Mononuclear cell (primary cell): ENCODE results near the gene LMOD2. TPM values are rescaled to one million over a fixed set of nuclear protein-coding genes. Genes with fewer than 3 reads are reported as not detected.
"Not testable (repeated sequence)": the region's sequence is repeated elsewhere in the genome, so short reads cannot be mapped to it uniquely, and the experiment has no call there.

Source experiments
- H3K27me3 ChIP-seq: 2 replicates; pipeline ENCODE4 v1.6.0; 2011; ENCODE audit warnings: low read length, control low read depth; ENCODE audit not compliant: insufficient read depth
- H3K4me1 ChIP-seq: 2 replicates; pipeline ENCODE4 v1.5.1; 2011; ENCODE audit warnings: mild to moderate bottlenecking, low read length, control low read depth; ENCODE audit not compliant: insufficient read depth
- H3K4me3 ChIP-seq: 2 replicates; pipeline ENCODE4 v1.5.1; 2011; ENCODE audit warnings: mild to moderate bottlenecking, low read length, moderate library complexity
- H3K9me3 ChIP-seq: 2 replicates; pipeline ENCODE4 v1.5.1; 2011; ENCODE audit warnings: low read depth, mild to moderate bottlenecking, control low read depth, low read length
- total RNA-seq: library from RNA; depleted of rRNA; stranded (reverse); fragments of >200 nt; gene quantifications from one replicate; pipeline ENCODE4 v1.2.3, GENCODE V29; 2012

The LMOD2 gene
- total RNA-seq, 1 donor: not detected

DNA sequence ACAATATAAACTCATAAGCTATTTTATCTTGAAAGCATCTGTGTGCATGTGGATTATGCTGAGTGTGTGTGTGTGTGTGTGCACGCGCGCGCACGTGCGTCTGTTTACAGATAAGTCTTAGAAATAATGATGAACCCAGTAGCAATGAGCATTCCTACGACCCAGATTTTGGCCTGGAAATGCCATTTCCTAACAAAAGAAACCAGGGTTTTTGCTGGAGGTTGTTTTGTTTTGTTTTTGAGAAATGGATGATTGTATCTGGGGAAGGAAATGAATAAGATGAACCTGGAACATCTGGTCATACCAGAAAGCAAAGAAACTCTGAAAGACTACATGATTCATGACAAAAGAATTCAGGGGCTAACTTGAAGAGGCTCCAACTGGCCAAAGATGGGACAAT is 22.1 kb upstream of the LMOD2 start:
- Histone ChIP-seq H3K27me3 (peaks cover 12% of the 10 kb centered on the region), H3K4me1 (no peaks in the 10 kb centered on the region), H3K9me3 (no peaks in the 10 kb centered on the region), H3K4me3 (no peak overlapping the region)

GRCh38 chr7:123634011-123634573 is 21.6 kb upstream of the LMOD2 start:
- H3K9me3 ChIP-seq, H3K4me1 ChIP-seq, H3K4me3 ChIP-seq: not testable (repeated sequence)
- H3K27me3 ChIP-seq: peaks cover 12% of the 10 kb centered on the region

GRCh38 chr7:123635551-123636359 is 19.9 kb upstream of the LMOD2 start:
- Histone ChIP-seq H3K4me3 (no peak overlapping the region), H3K9me3 (no peaks in the 10 kb centered on the region), H3K4me1 (no peaks in the 10 kb centered on the region), H3K27me3 (peaks cover 12% of the 10 kb centered on the region)

GRCh38 chr7:123637203-123637602 is 18.5 kb upstream of the LMOD2 start:
- peaks cover 17% of the 10 kb centered on the region for H3K27me3 ChIP-seq
- no peaks in the 10 kb centered on the region for H3K4me1 ChIP-seq
- no peaks in the 10 kb centered on the region for H3K9me3 ChIP-seq
- H3K4me3 ChIP-seq: no peak overlapping the region

- Histone ChIP-seq H3K27me3 (peaks cover 18% of the 10 kb centered on the region), H3K4me1 (no peaks in the 10 kb centered on the region), H3K4me3 (no peak overlapping the region), H3K9me3 (no peaks in the 10 kb centered on the region)
Measured at GRCh38 chr7:123637878-123638277, 17.8 kb upstream of the LMOD2 start.

GRCh38 chr7:123639631-123640030 is 16.0 kb upstream of the LMOD2 start:
- Histone ChIP-seq H3K9me3 (no peaks in the 10 kb centered on the region), H3K4me1 (no peaks in the 10 kb centered on the region), H3K27me3 (peaks cover 28% of the 10 kb centered on the region), H3K4me3 (no peak overlapping the region)

DNA sequence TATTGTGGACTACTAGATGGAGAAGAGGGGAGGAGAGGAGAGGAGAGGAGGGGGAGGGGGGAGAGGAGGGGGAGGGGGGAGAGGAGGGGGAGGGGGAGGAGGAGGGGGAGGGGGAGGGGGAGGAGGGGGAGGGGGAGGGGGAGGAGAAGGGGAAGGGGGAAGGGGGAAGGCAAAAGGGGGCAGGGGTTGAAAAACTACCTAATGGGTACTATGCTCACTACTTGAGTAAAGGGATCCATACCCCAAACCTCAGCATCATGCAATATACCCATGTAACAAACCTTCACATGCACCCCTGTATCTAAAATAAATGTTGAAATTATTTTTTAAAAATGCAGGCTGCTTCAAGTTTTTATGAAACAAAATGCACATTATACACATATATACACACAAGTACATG is 15.1 kb upstream of the LMOD2 start:
- Histone ChIP-seq H3K4me1 (no peaks in the 10 kb centered on the region), H3K27me3 (peaks cover 30% of the 10 kb centered on the region), H3K4me3 (no peak overlapping the region), H3K9me3 (no peaks in the 10 kb centered on the region)

- peaks cover 21% of the 10 kb centered on the region for H3K27me3 ChIP-seq
- no peaks in the 10 kb centered on the region for H3K4me1 ChIP-seq
- no peak overlapping the region for H3K4me3 ChIP-seq
- no peaks in the 10 kb centered on the region for H3K9me3 ChIP-seq
Measured at GRCh38 chr7:123641901-123642300, 13.8 kb upstream of the LMOD2 start.

DNA sequence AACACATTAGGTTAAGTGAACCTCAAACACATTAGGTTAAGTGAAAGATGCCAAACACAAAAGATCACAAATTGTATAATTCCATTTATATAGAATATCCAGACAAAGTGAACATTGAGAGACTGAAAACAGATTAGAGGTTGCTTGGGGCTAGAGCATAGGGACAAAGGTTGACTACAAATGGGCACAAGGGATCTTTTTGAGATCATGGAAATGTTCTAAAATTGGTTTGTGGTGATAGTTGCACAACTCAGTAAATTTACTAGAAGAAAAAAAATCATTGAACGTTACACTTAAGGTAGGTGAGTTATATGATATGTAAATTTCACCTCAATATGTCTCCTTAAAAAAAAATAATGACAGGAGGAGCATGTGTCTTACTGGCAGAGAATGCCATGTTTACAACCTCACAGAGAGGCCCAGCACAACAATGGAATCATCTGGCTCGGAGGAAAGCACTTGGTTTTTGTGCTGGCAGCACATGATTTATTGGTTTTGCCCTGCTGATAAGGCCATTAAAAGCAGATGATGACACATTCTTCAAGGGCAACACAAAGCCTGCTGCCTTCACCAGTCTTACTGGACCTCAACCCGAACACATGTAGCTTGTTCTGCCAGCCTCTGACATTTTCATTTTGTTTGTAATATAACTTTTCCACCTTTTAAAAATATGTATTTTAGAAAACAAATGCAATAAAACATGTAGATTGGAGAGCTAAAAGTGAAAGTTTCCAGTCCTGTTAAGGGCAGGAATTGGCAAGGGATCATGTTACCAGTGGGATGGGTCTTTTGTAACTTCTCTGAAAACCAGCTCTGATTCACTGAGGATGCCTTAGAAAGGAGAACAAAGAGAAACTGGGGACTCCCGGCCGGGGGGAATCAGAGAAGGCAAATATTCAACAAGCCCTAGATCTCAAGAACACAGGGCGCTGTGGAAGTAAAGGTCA is 11.9 kb upstream of the LMOD2 start:
- H3K9me3 ChIP-seq: no peaks in the 10 kb centered on the region
- peaks cover 20% of the 10 kb centered on the region for H3K27me3 ChIP-seq
- no peaks in the 10 kb centered on the region for H3K4me1 ChIP-seq
- no peak overlapping the region for H3K4me3 ChIP-seq

DNA sequence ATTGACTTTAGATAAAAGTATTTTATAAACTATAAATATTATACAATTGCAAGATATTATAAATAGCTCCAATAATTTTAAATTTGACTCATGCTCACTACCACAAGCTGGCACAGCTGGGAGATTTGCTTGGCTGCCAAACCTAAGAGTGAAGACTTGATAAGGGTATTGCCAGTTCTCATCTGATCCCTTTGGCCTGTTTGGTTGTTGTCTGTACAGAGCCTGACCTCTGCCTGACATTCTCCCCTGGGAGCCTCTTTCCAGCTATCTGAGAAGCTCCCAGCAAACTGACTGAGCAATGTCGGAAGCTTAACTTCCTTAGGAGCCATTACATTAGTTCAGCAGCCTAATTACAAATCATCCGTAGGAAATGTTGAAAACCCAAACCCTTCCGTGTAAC is 10.2 kb upstream of the LMOD2 start:
- Histone ChIP-seq H3K4me1 (no peaks in the 10 kb centered on the region), H3K27me3 (peaks cover 20% of the 10 kb centered on the region), H3K4me3 (no peak overlapping the region)

DNA sequence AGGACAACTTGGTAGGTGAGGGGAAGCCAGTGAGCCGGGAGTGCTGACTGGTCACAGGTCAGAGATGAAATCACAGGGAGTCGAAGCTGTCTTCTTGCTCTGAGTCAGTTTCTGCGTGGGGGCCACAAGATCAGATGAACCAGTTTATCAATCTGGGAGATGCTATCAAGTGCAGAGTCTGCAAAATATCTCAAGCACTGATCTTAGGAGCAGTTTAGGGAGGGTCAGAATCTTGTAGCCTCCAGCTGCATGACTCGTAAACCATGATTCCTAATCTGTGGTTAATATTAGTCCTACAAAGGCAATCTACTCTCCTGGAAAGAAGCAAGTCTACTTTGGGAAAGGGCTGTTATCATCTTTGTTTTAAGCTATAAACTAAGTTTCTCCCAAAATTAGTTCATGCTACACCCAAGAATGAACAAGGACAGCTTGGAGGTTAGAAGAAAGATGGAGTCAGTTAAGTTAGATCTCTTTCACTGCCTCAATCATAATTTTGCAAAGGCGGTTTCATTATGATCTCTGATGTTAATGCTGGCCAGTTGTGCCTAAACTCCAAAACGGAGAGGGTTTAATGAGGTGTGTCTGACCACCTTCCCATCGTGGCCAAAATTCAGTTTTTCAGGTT is 8.4 kb upstream of the LMOD2 start:
- H3K9me3 ChIP-seq: no peaks in the 10 kb centered on the region
- H3K27me3 ChIP-seq: peaks cover 15% of the 10 kb centered on the region
- no peaks in the 10 kb centered on the region for H3K4me1 ChIP-seq
- H3K4me3 ChIP-seq: no peak overlapping the region

More for the DNA sequence above, 10.2 kb upstream of the LMOD2 start:
- no peaks in the 10 kb centered on the region for H3K9me3 ChIP-seq

GRCh38 chr7:123649964-123650363 is 5.7 kb upstream of the LMOD2 start:
- Histone ChIP-seq H3K27me3 (peaks cover 4% of the 10 kb centered on the region), H3K4me1 (no peaks in the 10 kb centered on the region), H3K4me3 (no peak overlapping the region), H3K9me3 (no peaks in the 10 kb centered on the region)

DNA sequence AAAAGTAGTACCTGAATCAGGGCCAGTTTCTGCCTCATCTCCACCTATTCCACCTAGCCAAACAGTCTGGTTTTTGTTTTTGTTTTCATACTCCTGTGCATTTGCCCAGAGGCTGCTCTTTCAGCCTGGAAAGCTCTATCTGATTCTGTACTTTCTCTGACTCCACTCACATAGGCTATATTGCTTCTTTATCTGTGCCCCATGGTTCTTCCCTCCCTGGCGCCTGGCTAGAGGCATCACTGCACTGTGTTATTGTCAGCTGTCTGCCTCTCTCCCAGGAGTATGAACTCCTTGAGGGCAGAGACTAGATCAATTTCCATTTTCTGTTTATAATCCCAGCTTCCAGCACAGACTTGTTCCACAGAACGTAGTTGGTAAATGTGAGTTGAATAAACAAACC is 5.1 kb upstream of the LMOD2 start:
- H3K27me3 ChIP-seq: peaks cover 2% of the 10 kb centered on the region
- H3K4me1 ChIP-seq: no peaks in the 10 kb centered on the region
- H3K4me3 ChIP-seq: no peak overlapping the region
- no peaks in the 10 kb centered on the region for H3K9me3 ChIP-seq

- H3K4me1 ChIP-seq: no peaks in the 10 kb centered on the region
- no peaks in the 10 kb centered on the region for H3K27me3 ChIP-seq
- no peaks in the 10 kb centered on the region for H3K9me3 ChIP-seq
- no peak overlapping the region for H3K4me3 ChIP-seq
Measured at GRCh38 chr7:123652406-123652805, 3.3 kb upstream of the LMOD2 start.

DNA sequence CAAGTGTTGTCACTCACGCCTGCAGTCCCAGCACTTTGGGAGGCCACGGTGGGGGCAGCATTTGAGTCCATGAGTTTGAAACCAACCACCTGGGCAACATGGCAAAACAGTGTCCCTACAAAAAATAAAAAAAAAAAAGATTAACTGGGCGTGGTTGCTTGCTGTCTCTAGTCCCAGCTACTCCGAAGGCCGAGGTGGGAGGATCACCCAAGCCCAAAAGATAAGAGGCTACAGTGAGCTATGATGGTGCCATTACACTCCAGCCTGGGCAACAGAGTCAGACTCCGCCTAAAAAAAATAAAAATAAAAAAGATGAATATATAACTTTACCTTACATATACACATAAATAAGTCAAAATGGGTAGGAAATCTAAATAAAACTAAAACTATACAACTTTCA is 2.5 kb upstream of the LMOD2 start:
- Histone ChIP-seq H3K4me3 (no peak overlapping the region), H3K27me3 (no peaks in the 10 kb centered on the region), H3K9me3 (no peaks in the 10 kb centered on the region), H3K4me1 (no peaks in the 10 kb centered on the region)
